ENCODE measurements around the gene CD7. TPM values are rescaled to one million over a fixed set of nuclear protein-coding genes. Genes with fewer than 3 reads are reported as not detected.

The CD7 gene
- total and polyA plus RNA-seq, 2 donors (not counting 3 experiments of a cell fraction or from before 2014, with no cell fraction given): not detected

- no peak overlapping the region for H3K4me3 ChIP-seq (replicated peaks in 1 of 3; ENCODE audit: insufficient read depth in 1 of 3, low read depth in 1 of 3, low read length in 3 of 3)
- no peaks in the 10 kb centered on the region for H4K20me1 ChIP-seq (replicated peaks; ENCODE audit: control insufficient read depth, extremely low read depth, insufficient read depth, low read length)
- dilution Hi-C loops (cut with MboI; ENCODE audit: extremely low pct_ligation_motif_present, low sequenced_read_pairs) (no loop called here), intact Hi-C loops (cut with micrococcal nuclease) (loop anchor here (2.0 to 5.0 kb wide), 3 partner anchors 38 to 118 kb away; partner anchors contain the start of genes HEXD and OGFOD3)
- H3K4me1 ChIP-seq (ENCODE audit: control insufficient read depth, extremely low read depth, insufficient read depth, low read length): peaks cover 31% of the 10 kb centered on the region
- POLR2A ChIA-PET: no interaction called here
- no peak overlapping the region for H2AFZ ChIP-seq (ENCODE audit: low read depth, low read length)
- FAIRE-seq (peak; percentile 38), DNase-seq (ENCODE audit: low read depth, low spot score) (no peak)
- no peaks in the 10 kb centered on the region for H3K9me1 ChIP-seq (replicated peaks; ENCODE audit: control insufficient read depth, extremely low read depth, insufficient read depth, low read length)
- H3K79me2 ChIP-seq (ENCODE audit: control insufficient read depth, insufficient read depth, low read length): no peaks in the 10 kb centered on the region
- no peaks in the 10 kb centered on the region for H3K27me3 ChIP-seq (ENCODE audit: control insufficient read depth in 2 of 2, insufficient read depth in 2 of 2, low read length in 2 of 2)
- no TSS peak for BruUV-seq (replicated peaks)
- TF ChIP-seq CTCF (IDR thresholded peaks at IDR 0.05; ENCODE audit: extremely low read depth in 1 of 2, insufficient read depth in 1 of 2, low read depth in 1 of 2, low read length in 2 of 2): no peak
- no peak for TF ChIP-seq GATA2 (IDR thresholded peaks at IDR 0.05; ENCODE audit: insufficient read depth, insufficient read length, low read depth, low read length)
- no peak for TF ChIP-seq EZH2 (IDR thresholded peaks at IDR 0.05; ENCODE audit: borderline replicate concordance, low read depth, low read length, severe bottlenecking)
- no peak for TF ChIP-seq POLR2AphosphoS5 (IDR thresholded peaks at IDR 0.05; ENCODE audit: insufficient read depth, low read depth, low read length)
- TF ChIP-seq FOS (IDR thresholded peaks at IDR 0.05; ENCODE audit: borderline replicate concordance, insufficient read depth, low read length): no peak
- TF ChIP-seq MAX (IDR thresholded peaks at IDR 0.05; ENCODE audit: insufficient read depth, insufficient read length): no peak
- no peak for TF ChIP-seq MYC (IDR thresholded peaks at IDR 0.05; ENCODE audit: low read depth, low read length)
- no peak for TF ChIP-seq JUN (IDR thresholded peaks at IDR 0.05; ENCODE audit: borderline replicate concordance, insufficient read depth, insufficient read length, low read depth)
- TF ChIP-seq POLR2A (IDR thresholded peaks at IDR 0.05; ENCODE audit: low read depth, low read length): no peak
- CTCF ChIA-PET: interaction anchor here (1.3 to 4.4 kb wide), 5 partner anchors 13 to 269 kb away, joined by 4 to 26 read pairs (median 10); partner anchors contain the start of gene SECTM1
- H3K9me3 ChIP-seq (replicated peaks; ENCODE audit: control insufficient read depth, insufficient read depth, low read length): no peaks in the 10 kb centered on the region
- H3K4me2 ChIP-seq (ENCODE audit: insufficient read depth, low read length): no peak overlapping the region
- H3K36me3 ChIP-seq (ENCODE audit: control insufficient read depth in 2 of 2, extremely low read depth in 1 of 2, insufficient read depth in 2 of 2, low read length in 2 of 2): no peaks in the 10 kb centered on the region
- no peak overlapping the region for H3K27ac ChIP-seq (ENCODE audit: insufficient read depth, low read depth, low read length)
- H3K9ac ChIP-seq (replicated peaks; ENCODE audit: extremely low read depth, insufficient read depth, low read length): no peak overlapping the region
These were observed 18.0 kb downstream of the CD7 start for GRCh38 chr17:82299452-82299851.

All from endothelial cell of umbilical vein (primary cell).